IPS DF 6.9 (cell line): ENCODE results near the gene GPATCH8.
"Not testable (repeated sequence)": the region's sequence is repeated elsewhere in the genome, so short reads cannot be mapped to it uniquely, and the experiment has no call there.

Experiments used
- DNase-seq: peaks from one replicate; pipeline ENCODE4 v3.0.0-alpha.2; 2013; ENCODE audit warnings: low read depth, low spot score
- H3K27ac ChIP-seq: one replicate; pipeline ENCODE4 v1.5.1; 2013; ENCODE audit warnings: low read length, control low read depth
- H3K27me3 ChIP-seq: 2 replicates; pipeline ENCODE4 v1.6.1; 2013; ENCODE audit warnings: mild to moderate bottlenecking, low read length; ENCODE audit not compliant: control insufficient read depth, insufficient read depth
- H3K36me3 ChIP-seq: 2 replicates; pipeline ENCODE4 v1.6.1; 2013; ENCODE audit warnings: low read length; ENCODE audit not compliant: control insufficient read depth, insufficient read depth
- H3K4me1 ChIP-seq: 2 replicates; pipeline ENCODE4 v1.6.1; 2013; ENCODE audit warnings: low read length; ENCODE audit not compliant: control insufficient read depth, insufficient read depth
- H3K4me3 ChIP-seq: 2 replicates; pipeline ENCODE4 v1.5.1; 2013; ENCODE audit warnings: mild to moderate bottlenecking, low read length
- H3K9me3 ChIP-seq: 2 replicates; pipeline ENCODE4 v1.6.1; 2013; ENCODE audit warnings: low read length, inconsistent platforms; ENCODE audit not compliant: control insufficient read depth, insufficient read depth
- WGBS: extraction: QIAGEN DNeasy Blood & Tissue Kit; methylation state at CpG from one replicate; pipeline ENCODE4 v1.1.7; 2013; ENCODE audit warnings: mixed read lengths, missing lambda C conversion rate; ENCODE audit not compliant: insufficient read length, insufficient coverage; 5-methylcytosine and 5-hydroxymethylcytosine counted together

The GPATCH8 gene

DNA sequence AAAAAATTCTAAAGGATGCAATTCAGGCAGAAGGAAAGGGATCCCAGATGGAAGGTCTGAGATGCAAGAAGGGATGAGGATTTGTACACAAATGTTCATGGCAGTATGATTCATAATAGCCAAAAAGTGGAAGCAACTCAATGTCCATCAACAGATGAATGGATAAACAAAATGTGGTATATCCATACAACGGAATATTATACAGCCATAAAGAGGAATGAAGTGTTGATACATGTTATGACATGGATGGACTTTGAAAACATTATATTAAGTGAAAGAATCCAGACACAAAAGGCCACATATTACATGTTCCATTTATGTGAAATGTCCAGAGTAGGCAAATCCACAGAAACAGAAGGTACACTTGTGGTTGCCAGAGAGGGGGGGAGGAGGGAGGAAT is 23.9 kb upstream of the GPATCH8 start:
- Histone ChIP-seq H3K27ac (no peak overlapping the region), H3K4me1 (no peaks in the 10 kb centered on the region), H3K36me3 (no peaks in the 10 kb centered on the region), H3K4me3 (no peak overlapping the region), H3K9me3 (no peaks in the 10 kb centered on the region), H3K27me3 (no peaks in the 10 kb centered on the region)
- no peak for DNase-seq
- WGBS, result no CpG with 5 or more reads among the region's 1 CpG

DNA sequence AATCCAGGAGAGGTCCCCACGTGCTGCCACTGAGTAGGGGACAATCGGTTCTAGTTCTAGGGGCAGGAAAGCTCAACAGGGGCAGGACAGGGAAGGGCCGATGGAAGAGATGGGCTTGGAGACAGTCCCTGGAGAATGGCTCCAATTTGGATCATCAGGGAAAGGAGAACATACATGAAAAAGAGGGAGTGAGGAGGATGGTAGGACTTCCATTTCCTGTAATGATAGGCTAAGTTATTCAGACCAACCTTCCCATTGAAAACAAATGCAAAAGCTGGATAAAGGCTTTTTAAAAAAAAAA is 20.4 kb upstream of the GPATCH8 start:
- H3K4me3 ChIP-seq, result no peak overlapping the region
- no peak overlapping the region for H3K27ac ChIP-seq
- no peaks in the 10 kb centered on the region for H3K27me3 ChIP-seq
- H3K9me3 ChIP-seq, result no peaks in the 10 kb centered on the region
- H3K36me3 ChIP-seq, result no peaks in the 10 kb centered on the region
- DNase-seq, result no peak
- no CpG with 5 or more reads among the region's 3 CpGs for WGBS
- no peaks in the 10 kb centered on the region for H3K4me1 ChIP-seq

- no peaks in the 10 kb centered on the region for H3K4me1 ChIP-seq
- no peak for DNase-seq
- WGBS, result no CpG with 5 or more reads among the region's 14 CpGs
- no peaks in the 10 kb centered on the region for H3K27me3 ChIP-seq
- no peaks in the 10 kb centered on the region for H3K9me3 ChIP-seq
- H3K36me3 ChIP-seq, result no peaks in the 10 kb centered on the region
- no peak overlapping the region for H3K27ac ChIP-seq
- H3K4me3 ChIP-seq, result no peak overlapping the region
Observed at GRCh38 chr17:44522883-44523671, 19.9 kb upstream of the GPATCH8 start.

DNA sequence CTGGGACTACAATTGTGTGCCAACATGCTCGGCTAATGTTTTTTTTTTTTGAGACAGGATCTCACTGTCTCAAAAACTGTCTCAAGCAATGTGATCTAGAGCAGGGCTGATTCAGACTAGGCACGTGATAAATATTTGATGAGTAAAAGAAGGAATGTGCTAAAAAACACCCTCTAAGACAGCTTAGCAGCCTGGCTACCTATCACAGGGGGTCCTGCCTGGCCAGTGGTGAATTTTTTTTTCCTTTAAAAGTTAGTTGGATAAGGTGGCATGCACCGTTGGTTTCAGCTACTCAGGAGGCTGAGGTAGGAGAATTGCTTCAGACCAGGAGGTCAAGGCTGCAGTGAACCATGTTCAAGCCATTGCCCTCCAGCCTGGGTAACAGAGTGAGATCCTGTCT is 14.8 kb upstream of the GPATCH8 start:
- Histone ChIP-seq H3K27ac (no peak overlapping the region), H3K36me3 (no peaks in the 10 kb centered on the region), H3K4me1 (no peaks in the 10 kb centered on the region), H3K9me3 (no peaks in the 10 kb centered on the region), H3K27me3 (no peaks in the 10 kb centered on the region), H3K4me3 (no peak overlapping the region)
- WGBS, result no CpG with 5 or more reads among the region's 3 CpGs
- no peak for DNase-seq

- WGBS, result no CpG with 5 or more reads among the region's 14 CpGs
- H3K9me3 ChIP-seq, H3K4me1 ChIP-seq, H3K27ac ChIP-seq, H3K4me3 ChIP-seq, H3K36me3 ChIP-seq, H3K27me3 ChIP-seq: not testable (repeated sequence)
- DNase-seq, result peak; percentile 85
Observed at GRCh38 chr17:44511241-44512134, 8.3 kb upstream of the GPATCH8 start.

GRCh38 chr17:44506939-44507604 is 3.9 kb upstream of the GPATCH8 start:
- DNase-seq, H3K36me3 ChIP-seq, H3K9me3 ChIP-seq, H3K27me3 ChIP-seq, H3K4me1 ChIP-seq, H3K27ac ChIP-seq, H3K4me3 ChIP-seq: not testable (repeated sequence)
- WGBS, result 100% methylated on average over 1 of the region's 10 CpGs

GRCh38 chr17:44502598-44503146 is 534 bp downstream of the GPATCH8 start:
- WGBS, result no CpG with 5 or more reads among the region's 25 CpGs
- Histone ChIP-seq H3K4me3 (peak overlapping the region; percentile 81), H3K4me1 (no peaks in the 10 kb centered on the region), H3K9me3 (no peaks in the 10 kb centered on the region), H3K27ac (no peak overlapping the region), H3K27me3 (no peaks in the 10 kb centered on the region), H3K36me3 (no peaks in the 10 kb centered on the region)
- DNase-seq, result no peak

GRCh38 chr17:44501866-44502375 is 1.3 kb downstream of the GPATCH8 start:
- Histone ChIP-seq H3K27ac (no peak overlapping the region), H3K4me1 (no peaks in the 10 kb centered on the region), H3K4me3 (peak overlapping the region; percentile 81; the same call in 1 of the 2 replicates), H3K36me3 (no peaks in the 10 kb centered on the region), H3K9me3 (no peaks in the 10 kb centered on the region), H3K27me3 (no peaks in the 10 kb centered on the region)
- WGBS, result no CpG with 5 or more reads among the region's 6 CpGs
- DNase-seq, result no peak

DNA sequence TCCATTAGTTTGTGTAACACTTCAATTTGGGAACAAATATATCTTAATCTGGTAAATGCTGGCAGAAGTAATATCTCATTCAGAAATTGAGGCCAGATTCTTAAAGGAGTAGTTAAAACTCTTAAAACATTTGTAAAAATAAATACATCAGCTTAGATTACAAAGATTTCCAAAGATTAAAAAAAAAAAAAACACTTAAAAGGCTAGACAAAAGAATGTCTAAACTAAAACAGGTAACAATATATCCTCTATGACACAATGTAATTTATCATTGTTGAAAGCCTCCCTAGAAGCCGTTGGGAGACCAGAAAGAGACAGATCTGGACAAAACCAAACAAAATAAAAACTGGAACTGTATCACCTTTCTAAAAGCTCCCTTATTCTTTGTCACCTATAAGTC is 3.5 kb downstream of the GPATCH8 start:
- no peaks in the 10 kb centered on the region for H3K4me1 ChIP-seq
- H3K36me3 ChIP-seq, result no peaks in the 10 kb centered on the region
- no peaks in the 10 kb centered on the region for H3K27me3 ChIP-seq
- H3K27ac ChIP-seq, result no peak overlapping the region
- no peak for DNase-seq
- no peak overlapping the region for H3K4me3 ChIP-seq
- WGBS, result no CpG with 5 or more reads among the region's 1 CpG
- no peaks in the 10 kb centered on the region for H3K9me3 ChIP-seq

DNA sequence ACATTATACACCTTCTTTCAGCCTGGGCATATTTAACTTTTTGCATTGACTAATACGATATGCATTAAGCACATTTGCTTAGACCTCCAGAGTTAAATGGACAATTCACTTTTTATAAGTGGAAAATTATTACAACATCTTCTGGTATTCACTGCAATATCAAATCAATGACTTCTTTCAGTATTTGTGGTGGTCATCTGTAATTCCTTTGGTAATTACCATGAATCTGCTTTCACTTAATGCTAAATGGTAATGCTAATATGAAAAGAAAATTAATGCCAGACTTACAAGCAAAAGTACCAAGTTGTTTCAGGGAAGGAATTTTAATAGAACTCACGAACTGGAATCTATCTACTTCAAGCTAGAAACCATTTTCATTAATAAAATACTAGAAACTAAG is 6.4 kb downstream of the GPATCH8 start:
- no CpG with 5 or more reads among the region's 2 CpGs for WGBS
- no peak overlapping the region for H3K27ac ChIP-seq

More for the DNA sequence above, 6.4 kb downstream of the GPATCH8 start:
- Histone ChIP-seq H3K27me3 (no peaks in the 10 kb centered on the region), H3K36me3 (no peaks in the 10 kb centered on the region), H3K4me1 (no peaks in the 10 kb centered on the region), H3K9me3 (no peaks in the 10 kb centered on the region), H3K4me3 (no peak overlapping the region)
- no peak for DNase-seq
